Suprapubic skin (tissue), 4 donors: Measurements from ENCODE around the gene GRID1. TPM values are rescaled to one million over a fixed set of nuclear protein-coding genes. Genes with fewer than 3 reads are reported as not detected.
"Not testable (repeated sequence)": the region's sequence is repeated elsewhere in the genome, so short reads cannot be mapped to it uniquely, and the experiment has no call there.

Experiments
- DNase-seq, 2 donors: peaks; one replicate each; pipeline ENCODE4 v3.0.0-alpha.2; 2019; ENCODE audit warnings: low spot score in 2 of 2
- H3K27ac ChIP-seq: fragments of 200-600 bp; sonication (generic); one replicate; pipeline ENCODE4 v1.5.1; 2019
- H3K27me3 ChIP-seq: fragments of 200-600 bp; sonication (generic); one replicate; pipeline ENCODE4 v1.5.1; 2019
- H3K36me3 ChIP-seq: fragments of 200-600 bp; sonication (generic); one replicate; pipeline ENCODE4 v1.5.1; 2019
- H3K4me1 ChIP-seq: fragments of 200-600 bp; sonication (generic); one replicate; pipeline ENCODE4 v1.5.1; 2019
- H3K4me3 ChIP-seq: fragments of 200-600 bp; sonication (generic); one replicate; pipeline ENCODE4 v1.5.1; 2019; ENCODE audit warnings: mild to moderate bottlenecking
- H3K9me3 ChIP-seq: fragments of 200-600 bp; sonication (generic); one replicate; pipeline ENCODE4 v1.5.1; 2019
- CTCF ChIP-seq, 2 donors: fragments of 200-600 bp in 1 of 2; fragments of 450-650 bp in 1 of 2; sonication (generic) in 1 of 2; IDR thresholded peaks; one replicate each; pipeline ENCODE4 v1.5.1; 2016 to 2019; ENCODE audit warnings: antibody characterized with exemption in 2 of 2, mild to moderate bottlenecking in 1 of 2, moderate library complexity in 1 of 2
- EP300 ChIP-seq: sonication (generic); formaldehyde crosslinking; IDR thresholded peaks from one replicate; pipeline ENCODE4 v1.6.1; 2017; ENCODE audit warnings: antibody characterized with exemption
- POLR2A ChIP-seq, 2 donors: fragments of 450-650 bp; IDR thresholded peaks; one replicate each; pipeline ENCODE4 v1.6.1; 2017; ENCODE audit warnings: antibody characterized with exemption in 2 of 2, mild to moderate bottlenecking in 2 of 2, moderate library complexity in 2 of 2
- POLR2AphosphoS5 ChIP-seq, 3 donors: sonication (generic); formaldehyde crosslinking; IDR thresholded peaks; one replicate each; pipeline ENCODE4 v1.6.1; 2017; ENCODE audit warnings: antibody characterized with exemption in 3 of 3
- WGBS: methylation state at CpG from one replicate; pipeline ENCODE4 v1.1.5; 2018; 5-methylcytosine and 5-hydroxymethylcytosine counted together
- total RNA-seq, 4 donors: library from RNA; depleted of rRNA; stranded (reverse); fragments of >200 nt; gene quantifications; one replicate each; pipeline ENCODE4 v1.1.0, GENCODE V29; 2016

GRID1 gene
- total RNA-seq, 4 donors from 2014 or later = 1.8 to 3.1 (median 2.4) TPM

- no peak overlapping the region for H3K4me3 ChIP-seq
- no peaks in the 10 kb centered on the region for H3K27me3 ChIP-seq
- no peak for TF ChIP-seq EP300
- TF ChIP-seq CTCF (IDR thresholded peaks at IDR 0.05) = no peak
- TF ChIP-seq POLR2AphosphoS5 (IDR thresholded peaks at IDR 0.05) = no peak
- no peak for TF ChIP-seq POLR2A (IDR thresholded peaks at IDR 0.05)
- no peak for DNase-seq
- no peaks in the 10 kb centered on the region for H3K4me1 ChIP-seq
- WGBS = 89% methylated on average over 3 of the region's 3 CpGs
- no peak overlapping the region for H3K27ac ChIP-seq
- no peaks in the 10 kb centered on the region for H3K9me3 ChIP-seq
- no peaks in the 10 kb centered on the region for H3K36me3 ChIP-seq
These were observed 515.9 kb downstream of the GRID1 start for GRCh38 chr10:85850736-85851135.

- Histone ChIP-seq H3K27me3 (no peaks in the 10 kb centered on the region), H3K27ac (no peak overlapping the region), H3K9me3 (no peaks in the 10 kb centered on the region), H3K4me3 (no peak overlapping the region), H3K36me3 (no peaks in the 10 kb centered on the region), H3K4me1 (no peaks in the 10 kb centered on the region)
- DNase-seq = peak in 1 of 2 donors; percentile 28
- WGBS = 67% methylated on average over 3 of the region's 3 CpGs
- no peak for TF ChIP-seq POLR2A (IDR thresholded peaks at IDR 0.05)
- TF ChIP-seq CTCF (IDR thresholded peaks at IDR 0.05) = no peak
- TF ChIP-seq EP300 = no peak
- no peak for TF ChIP-seq POLR2AphosphoS5 (IDR thresholded peaks at IDR 0.05)
These were observed 517.3 kb downstream of the GRID1 start for GRCh38 chr10:85849315-85849714.

GRCh38 chr10:85848756-85849155, 517.8 kb downstream of the GRID1 start:
- no peaks in the 10 kb centered on the region for H3K9me3 ChIP-seq
- WGBS = 77% methylated on average over 4 of the region's 4 CpGs
- no peak overlapping the region for H3K27ac ChIP-seq
- TF ChIP-seq CTCF (IDR thresholded peaks at IDR 0.05) (no peak), POLR2AphosphoS5 (IDR thresholded peaks at IDR 0.05) (no peak), EP300 (no peak), POLR2A (IDR thresholded peaks at IDR 0.05) (no peak)
- no peaks in the 10 kb centered on the region for H3K36me3 ChIP-seq
- no peaks in the 10 kb centered on the region for H3K4me1 ChIP-seq
- DNase-seq = peak in 1 of 2 donors; percentile 28
- no peak overlapping the region for H3K4me3 ChIP-seq
- H3K27me3 ChIP-seq = no peaks in the 10 kb centered on the region

GRCh38 chr10:85847085-85847484, 519.5 kb downstream of the GRID1 start:
- no peaks in the 10 kb centered on the region for H3K27me3 ChIP-seq
- H3K27ac ChIP-seq = no peak overlapping the region
- no peak for DNase-seq
- no peaks in the 10 kb centered on the region for H3K36me3 ChIP-seq
- no peaks in the 10 kb centered on the region for H3K4me1 ChIP-seq
- H3K9me3 ChIP-seq = no peaks in the 10 kb centered on the region
- no peak overlapping the region for H3K4me3 ChIP-seq
- TF ChIP-seq EP300 (no peak), CTCF (IDR thresholded peaks at IDR 0.05) (no peak), POLR2A (IDR thresholded peaks at IDR 0.05) (no peak), POLR2AphosphoS5 (IDR thresholded peaks at IDR 0.05) (no peak)

GRCh38 chr10:85838660-85839059, 527.9 kb downstream of the GRID1 start:
- not testable (repeated sequence) for H3K4me1 ChIP-seq, H3K9me3 ChIP-seq, DNase-seq, H3K4me3 ChIP-seq, H3K27me3 ChIP-seq, H3K36me3 ChIP-seq, H3K27ac ChIP-seq

- no peak overlapping the region for H3K27ac ChIP-seq
- 75% methylated on average over 1 of the region's 1 CpG for WGBS
These were observed 533.6 kb downstream of the GRID1 start for GRCh38 chr10:85832988-85833387.

More at GRCh38 chr10:85832988-85833387, 533.6 kb downstream of the GRID1 start:
- Histone ChIP-seq H3K4me3 (no peak overlapping the region), H3K9me3 (no peaks in the 10 kb centered on the region), H3K36me3 (no peaks in the 10 kb centered on the region), H3K4me1 (no peaks in the 10 kb centered on the region), H3K27me3 (no peaks in the 10 kb centered on the region)
- no peak for TF ChIP-seq EP300
- no peak for TF ChIP-seq POLR2A (IDR thresholded peaks at IDR 0.05)
- no peak for TF ChIP-seq CTCF (IDR thresholded peaks at IDR 0.05)
- TF ChIP-seq POLR2AphosphoS5 (IDR thresholded peaks at IDR 0.05) = no peak
- no peak for DNase-seq
